Neuronal stem cell (in vitro differentiated cells): ENCODE results near the gene CCDC157.
"Not testable (repeated sequence)": the region's sequence is repeated elsewhere in the genome, so short reads cannot be mapped to it uniquely, and the experiment has no call there.

Source experiments
- DNase-seq: peaks from one replicate; pipeline ENCODE4 v3.0.0-alpha.2; 2013; ENCODE audit warnings: low spot score
- H2AFZ ChIP-seq: one replicate; pipeline ENCODE4 v1.6.1; 2013; ENCODE audit warnings: mild to moderate bottlenecking, low read length, inconsistent platforms
- H2AK5ac ChIP-seq: 2 replicates; pipeline ENCODE4 v1.6.1; 2013; ENCODE audit warnings: low read depth, mild to moderate bottlenecking, inconsistent platforms, low read length, moderate library complexity, mixed read lengths
- H2BK120ac ChIP-seq: 2 replicates; pipeline ENCODE4 v1.6.1; 2013; ENCODE audit warnings: low read depth, mild to moderate bottlenecking, inconsistent platforms, low read length, moderate library complexity, mixed read lengths
- H2BK12ac ChIP-seq: one replicate; pipeline ENCODE4 v1.6.1; 2013; ENCODE audit warnings: low read length, inconsistent platforms
- H2BK15ac ChIP-seq: 2 replicates; pipeline ENCODE4 v1.6.1; 2013; ENCODE audit warnings: mild to moderate bottlenecking, low read length, inconsistent platforms, mixed read lengths
- H2BK5ac ChIP-seq: one replicate; pipeline ENCODE4 v1.6.1; 2013; ENCODE audit warnings: inconsistent platforms, mild to moderate bottlenecking, low read length, moderate library complexity
- H3K14ac ChIP-seq: one replicate; pipeline ENCODE4 v1.6.1; 2013; ENCODE audit warnings: low read length, inconsistent platforms
- H3K18ac ChIP-seq: 2 replicates; pipeline ENCODE4 v1.6.1; 2013; ENCODE audit warnings: low read length, inconsistent platforms
- H3K23ac ChIP-seq: 2 replicates; pipeline ENCODE4 v1.6.1; 2013; ENCODE audit warnings: low read depth, mild to moderate bottlenecking, mixed read lengths, low read length, inconsistent platforms; ENCODE audit not compliant: poor library complexity
- H3K27ac ChIP-seq: replicated peaks from 3 replicates; pipeline ENCODE4 v1.5.1; 2013; ENCODE audit warnings: low read length, inconsistent platforms
- H3K27me3 ChIP-seq, 3 experiments: 2 replicates each; pipeline ENCODE4 v1.6.1; 2013; ENCODE audit warnings: low read length in 3 of 3, mild to moderate bottlenecking in 2 of 3, inconsistent platforms in 1 of 3, low read depth in 1 of 3, mixed read lengths in 1 of 3, moderate library complexity in 1 of 3; ENCODE audit not compliant: control insufficient read depth in 3 of 3, insufficient read depth in 3 of 3
- H3K36me3 ChIP-seq, 2 donors: replicated peaks in 1 of 2; 2 replicates each; pipeline ENCODE4 v1.6.1; 2013; ENCODE audit warnings: low read length in 2 of 2; ENCODE audit not compliant: control insufficient read depth in 2 of 2, insufficient read depth in 2 of 2
- H3K4ac ChIP-seq: 2 replicates; pipeline ENCODE4 v1.6.1; 2013; ENCODE audit warnings: inconsistent platforms, mild to moderate bottlenecking, low read length, moderate library complexity
- H3K4me1 ChIP-seq, 2 donors: 1 replicate in 1 of 2; 2 replicates in 1 of 2; pipeline ENCODE4 v1.6.1; 2013; ENCODE audit warnings: low read length in 2 of 2, low read depth in 1 of 2; ENCODE audit not compliant: control insufficient read depth in 2 of 2, insufficient read depth in 1 of 2
- H3K4me2 ChIP-seq: one replicate; pipeline ENCODE4 v1.6.1; 2013; ENCODE audit warnings: mild to moderate bottlenecking, low read length, inconsistent platforms; ENCODE audit not compliant: insufficient read depth, poor library complexity, severe bottlenecking
- H3K4me3 ChIP-seq, 2 donors: 2 replicates each; pipeline ENCODE4 v1.5.1; 2013; ENCODE audit warnings: low read length in 2 of 2, mild to moderate bottlenecking in 2 of 2, inconsistent platforms in 1 of 2, moderate library complexity in 1 of 2
- H3K79me1 ChIP-seq: one replicate; pipeline ENCODE4 v1.6.1; 2013; ENCODE audit warnings: low read depth, mild to moderate bottlenecking, inconsistent platforms, low read length, moderate library complexity
- H3K9ac ChIP-seq: one replicate; pipeline ENCODE4 v1.6.1; 2013; ENCODE audit warnings: mild to moderate bottlenecking, low read depth, low read length, inconsistent platforms; ENCODE audit not compliant: poor library complexity
- H3K9me3 ChIP-seq, 2 donors: replicated peaks in 1 of 2; 2 replicates each; pipeline versions ENCODE3 to v1.6.1; 2013; ENCODE audit warnings: low read length in 2 of 2, mild to moderate bottlenecking in 2 of 2, inconsistent platforms in 1 of 2, low read depth in 1 of 2, mixed read lengths in 1 of 2, moderate library complexity in 1 of 2; ENCODE audit not compliant: control insufficient read depth in 2 of 2, insufficient read depth in 1 of 2
- H4K8ac ChIP-seq: one replicate; pipeline ENCODE4 v1.6.1; 2013; ENCODE audit warnings: low read depth, mild to moderate bottlenecking, inconsistent platforms, low read length, moderate library complexity
- H4K91ac ChIP-seq: one replicate; pipeline ENCODE4 v1.6.1; 2013; ENCODE audit warnings: low read length, low read depth, mild to moderate bottlenecking, inconsistent platforms; ENCODE audit not compliant: poor library complexity
- WGBS, 2 donors: extraction: QIAGEN DNeasy Blood & Tissue Kit; methylation state at CpG; one replicate each; pipeline ENCODE4 v1.1.7; 2013; ENCODE audit warnings: missing lambda C conversion rate in 2 of 2, mixed read lengths in 1 of 2; ENCODE audit not compliant: insufficient read length in 2 of 2, insufficient replicate concordance in 1 of 2; ENCODE audit errors: extremely low coverage in 2 of 2; 5-methylcytosine and 5-hydroxymethylcytosine counted together

CCDC157 gene

DNA sequence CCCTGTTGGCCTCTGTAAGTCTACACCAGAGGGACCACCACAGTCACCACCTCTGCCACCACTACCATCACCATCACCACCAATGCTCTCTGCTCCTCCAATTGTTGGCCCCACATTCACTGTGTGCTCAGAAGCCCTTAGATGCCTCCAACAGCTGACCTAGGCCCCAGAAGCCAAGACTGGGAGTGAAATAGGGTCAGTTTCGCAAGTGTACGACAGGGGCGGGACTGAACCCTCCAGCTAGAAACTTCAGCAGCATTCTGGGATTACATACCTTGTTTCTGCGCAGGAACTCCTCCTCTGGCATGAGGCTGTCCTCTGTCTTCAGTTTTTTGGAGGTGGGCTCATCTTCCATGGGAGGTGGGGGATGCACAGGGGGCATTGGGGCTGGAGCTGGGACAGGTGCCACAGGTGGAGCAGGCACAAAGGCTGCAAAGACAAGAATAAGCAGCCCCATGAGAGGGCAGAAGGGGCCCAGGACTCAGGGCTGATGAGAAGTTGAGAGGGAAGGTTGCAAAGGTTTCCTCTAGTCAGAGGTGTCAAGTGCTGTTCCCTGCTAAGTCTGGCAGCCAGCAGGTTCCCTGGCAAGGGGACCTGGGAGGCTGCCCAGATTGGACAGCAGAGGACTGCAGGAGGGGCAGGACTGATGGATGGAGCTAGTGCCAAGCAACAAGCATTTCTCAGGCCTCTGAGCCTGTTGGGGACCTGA, 19.9 kb upstream of the CCDC157 start:
- peaks cover 72 to 99% of the 10 kb centered on the region in 2 donors for H3K36me3 ChIP-seq
- H2BK12ac ChIP-seq: no peak overlapping the region
- no peak overlapping the region for H3K23ac ChIP-seq
- no peak overlapping the region for H2BK5ac ChIP-seq
- H2BK120ac ChIP-seq: no peak overlapping the region
- no peaks in the 10 kb centered on the region for H3K4me1 ChIP-seq
- WGBS, 2 donors: no CpG with 5 or more reads among the region's 4 CpGs
- H3K4ac ChIP-seq: no peak overlapping the region
- no peak for DNase-seq
- H3K18ac ChIP-seq: no peak overlapping the region
- H3K27me3 ChIP-seq: no peaks in the 10 kb centered on the region
- H3K4me2 ChIP-seq: no peak overlapping the region
- H2AFZ ChIP-seq: no peak overlapping the region
- H2AK5ac ChIP-seq: no peak overlapping the region
- H4K8ac ChIP-seq: peak overlapping the region; percentile 66
- H3K4me3 ChIP-seq: no peak overlapping the region
- H3K14ac ChIP-seq: no peak overlapping the region
- H3K79me1 ChIP-seq: no peaks in the 10 kb centered on the region
- no peak overlapping the region for H3K9ac ChIP-seq
- no peak overlapping the region for H3K27ac ChIP-seq
- H3K9me3 ChIP-seq: no peaks in the 10 kb centered on the region
- H2BK15ac ChIP-seq: no peak overlapping the region
- no peak overlapping the region for H4K91ac ChIP-seq

DNA sequence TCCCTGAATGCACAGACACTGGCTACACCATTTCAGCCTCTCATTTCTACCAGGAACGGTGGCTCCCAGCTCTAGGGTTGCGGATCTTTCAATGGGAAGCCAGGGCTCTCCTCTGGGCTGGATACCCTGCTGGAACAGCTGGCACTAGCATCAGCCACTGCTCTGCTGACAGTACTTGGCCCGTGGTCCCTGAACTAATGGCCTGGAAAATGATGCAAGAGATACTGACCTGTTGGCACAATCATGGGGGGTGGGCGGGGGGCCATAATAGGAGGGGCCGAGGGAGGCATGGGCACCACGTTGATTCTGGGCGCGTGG, 19.4 kb upstream of the CCDC157 start:
- Histone ChIP-seq H3K9me3 (no peaks in the 10 kb centered on the region), H3K4me3 (no peak overlapping the region), H2BK5ac (no peak overlapping the region), H4K91ac (no peak overlapping the region), H4K8ac (no peak overlapping the region), H3K23ac (no peak overlapping the region), H3K36me3 (peaks cover 77 to 99% of the 10 kb centered on the region in 2 donors), H2BK120ac (no peak overlapping the region), H3K27me3 (no peaks in the 10 kb centered on the region), H2AFZ (no peak overlapping the region), H2BK12ac (no peak overlapping the region), H3K9ac (no peak overlapping the region), H3K27ac (no peak overlapping the region), H3K4ac (no peak overlapping the region), H2AK5ac (no peak overlapping the region), H3K18ac (no peak overlapping the region), H3K4me2 (no peak overlapping the region), H3K4me1 (no peaks in the 10 kb centered on the region), H2BK15ac (no peak overlapping the region), H3K14ac (no peak overlapping the region), H3K79me1 (no peaks in the 10 kb centered on the region)
- WGBS, 2 donors: no CpG with 5 or more reads among the region's 8 CpGs
- no peak for DNase-seq

DNA sequence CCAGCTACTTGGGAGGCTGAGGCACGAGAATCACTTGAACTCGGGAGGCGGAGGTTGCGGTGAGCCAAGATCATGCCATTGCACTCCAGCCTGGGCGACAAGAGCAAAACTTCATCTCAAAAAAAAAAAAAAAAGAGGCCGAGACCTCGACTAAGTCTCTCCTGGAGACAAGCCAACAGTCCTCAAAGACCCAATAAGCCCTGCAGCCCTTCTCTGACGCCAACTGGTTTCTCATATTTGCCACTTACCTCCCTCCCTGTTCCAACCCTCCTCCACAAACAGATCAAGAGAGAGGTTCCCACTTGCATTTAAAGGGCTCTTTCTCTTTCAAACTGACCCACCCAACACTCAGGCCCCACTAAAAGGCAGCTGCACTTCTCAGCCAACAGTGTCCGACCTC, 18.5 kb upstream of the CCDC157 start:
- H3K79me1 ChIP-seq, H3K4me1 ChIP-seq, H3K23ac ChIP-seq, H3K4me2 ChIP-seq, H2BK5ac ChIP-seq, H2BK12ac ChIP-seq, H2BK15ac ChIP-seq, H2BK120ac ChIP-seq, H3K9ac ChIP-seq, H4K8ac ChIP-seq, H3K27ac ChIP-seq, H3K4me3 ChIP-seq, H3K27me3 ChIP-seq, H3K4ac ChIP-seq, DNase-seq, H4K91ac ChIP-seq, H3K14ac ChIP-seq, H2AFZ ChIP-seq, H3K18ac ChIP-seq, H3K9me3 ChIP-seq, H2AK5ac ChIP-seq: not testable (repeated sequence)
- peaks cover 86 to 99% of the 10 kb centered on the region in 2 donors for H3K36me3 ChIP-seq
- WGBS, 2 donors: no CpG with 5 or more reads among the region's 9 CpGs

DNA sequence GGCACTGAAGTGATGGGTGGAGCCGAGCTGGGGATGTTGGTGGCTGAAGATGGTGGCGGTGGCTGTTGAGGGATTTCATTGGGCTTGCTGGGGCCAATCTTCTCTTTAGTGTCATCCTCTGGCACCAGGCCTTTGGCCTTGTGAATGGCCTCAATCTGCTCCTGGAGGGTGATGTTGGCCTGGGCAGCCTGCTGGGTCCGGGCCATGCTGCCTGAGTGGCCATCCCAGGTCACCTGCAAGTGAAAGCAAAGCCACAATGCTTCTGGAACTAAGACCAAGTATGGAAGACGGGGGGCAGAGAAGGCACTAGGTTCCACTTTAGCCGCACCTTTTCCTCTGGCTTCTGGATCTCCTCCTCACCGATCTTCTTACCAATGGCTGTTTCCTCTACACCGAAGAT, 18.0 kb upstream of the CCDC157 start:
- no peak overlapping the region for H2AK5ac ChIP-seq
- no peaks in the 10 kb centered on the region for H3K9me3 ChIP-seq
- H2BK5ac ChIP-seq: no peak overlapping the region
- H4K91ac ChIP-seq: no peak overlapping the region
- no peak overlapping the region for H4K8ac ChIP-seq
- H3K36me3 ChIP-seq: peaks cover 85 to 99% of the 10 kb centered on the region in 2 donors
- no peak overlapping the region for H2BK15ac ChIP-seq
- no peak for DNase-seq
- no peak overlapping the region for H3K4ac ChIP-seq
- no peak overlapping the region for H3K9ac ChIP-seq
- no peak overlapping the region for H2BK120ac ChIP-seq
- H3K14ac ChIP-seq: no peak overlapping the region
- no peak overlapping the region for H2AFZ ChIP-seq
- H3K23ac ChIP-seq: no peak overlapping the region
- no CpG with 5 or more reads among the region's 7 CpGs for WGBS, 2 donors
- H3K4me1 ChIP-seq: no peaks in the 10 kb centered on the region
- H3K79me1 ChIP-seq: no peaks in the 10 kb centered on the region
- H2BK12ac ChIP-seq: no peak overlapping the region
- no peak overlapping the region for H3K18ac ChIP-seq
- H3K27me3 ChIP-seq: no peaks in the 10 kb centered on the region
- no peak overlapping the region for H3K4me2 ChIP-seq
- H3K4me3 ChIP-seq: peak overlapping the region in 1 of 2 donors; percentile 3
- no peak overlapping the region for H3K27ac ChIP-seq
